NCI-H2171 treated with DMSO at 0.1 percent for 48 hours (cell line): ENCODE data around the gene CDH13.

Source experiments
- DNase-seq: peaks from one replicate; lab custom pipeline; 2025; lab: John Stamatoyannopoulos, UW

CDH13 gene

GRCh38 chr16:83117810-83118209 is 491.0 kb downstream of the CDH13 start:
- DNase-seq = no peak

GRCh38 chr16:83118365-83118764 is 491.6 kb downstream of the CDH13 start:
- no peak for DNase-seq

GRCh38 chr16:83125999-83126568 is 499.3 kb downstream of the CDH13 start:
- no peak for DNase-seq

GRCh38 chr16:83128041-83128440 is 501.3 kb downstream of the CDH13 start:
- no peak for DNase-seq

GRCh38 chr16:83130039-83130438 is 503.3 kb downstream of the CDH13 start:
- no peak for DNase-seq

- no peak for DNase-seq
These were observed 507.9 kb downstream of the CDH13 start for GRCh38 chr16:83134638-83135037.

GRCh38 chr16:83136419-83136818 is 509.6 kb downstream of the CDH13 start:
- no peak for DNase-seq

GRCh38 chr16:83136924-83137323 is 510.2 kb downstream of the CDH13 start:
- DNase-seq = no peak

GRCh38 chr16:83137326-83137781 is 510.6 kb downstream of the CDH13 start:
- DNase-seq = no peak

- DNase-seq = no peak
These were observed 511.1 kb downstream of the CDH13 start for GRCh38 chr16:83137894-83138293.

GRCh38 chr16:83138512-83138911 is 511.7 kb downstream of the CDH13 start:
- DNase-seq = no peak

GRCh38 chr16:83138976-83139690 is 512.4 kb downstream of the CDH13 start:
- no peak for DNase-seq

GRCh38 chr16:83143788-83144187 is 517.0 kb downstream of the CDH13 start:
- DNase-seq = no peak

- no peak for DNase-seq
These were observed 518.5 kb downstream of the CDH13 start for GRCh38 chr16:83145297-83145696.

- no peak for DNase-seq
These were observed 520.5 kb downstream of the CDH13 start for GRCh38 chr16:83147244-83147643.

GRCh38 chr16:83158320-83158957 is 531.7 kb downstream of the CDH13 start:
- no peak for DNase-seq

GRCh38 chr16:83159049-83159448 is 532.3 kb downstream of the CDH13 start:
- DNase-seq = no peak

GRCh38 chr16:83160287-83161020 is 533.7 kb downstream of the CDH13 start:
- no peak for DNase-seq

- no peak for DNase-seq
These were observed 536.0 kb downstream of the CDH13 start for GRCh38 chr16:83162791-83163190.

GRCh38 chr16:83164816-83165215 is 538.0 kb downstream of the CDH13 start:
- DNase-seq = no peak

- no peak for DNase-seq
These were observed 544.6 kb downstream of the CDH13 start for GRCh38 chr16:83171396-83171795.

- no peak for DNase-seq
These were observed 547.9 kb downstream of the CDH13 start for GRCh38 chr16:83174671-83175070.

GRCh38 chr16:83176802-83177201 is 550.0 kb downstream of the CDH13 start:
- no peak for DNase-seq
